Karpas-422 (cell line): Measurements from ENCODE around the gene ANK2. TPM values are rescaled to one million over a fixed set of nuclear protein-coding genes. Genes with fewer than 3 reads are reported as not detected.

Experiments
- DNase-seq: peaks from one replicate; pipeline ENCODE4 v3.0.0-alpha.2; 2015
- H2AFZ ChIP-seq: fragments of 200-600 bp; sonication (generic); 2 replicates; pipeline ENCODE4 v1.6.1; 2014; ENCODE audit warnings: antibody characterized with exemption, low read length, mixed read lengths
- H3K27ac ChIP-seq: fragments of 200-600 bp; sonication (generic); 2 replicates; pipeline ENCODE4 v1.5.1; 2014; ENCODE audit warnings: mild to moderate bottlenecking, low read length, moderate library complexity
- H3K27me3 ChIP-seq: fragments of 200-600 bp; sonication (generic); 2 replicates; pipeline ENCODE4 v1.6.1; 2014; ENCODE audit warnings: low read length, mixed read lengths
- H3K36me3 ChIP-seq: fragments of 200-600 bp; sonication (generic); 2 replicates; pipeline ENCODE4 v1.6.1; 2014; ENCODE audit warnings: low read length, mixed read lengths; ENCODE audit not compliant: insufficient read depth
- H3K4me1 ChIP-seq: fragments of 200-600 bp; sonication (generic); 2 replicates; pipeline ENCODE4 v1.6.1; 2014; ENCODE audit warnings: mild to moderate bottlenecking, low read length, mixed read lengths
- H3K4me2 ChIP-seq: fragments of 200-600 bp; sonication (generic); 2 replicates; pipeline ENCODE4 v1.6.1; 2014; ENCODE audit warnings: low read length, low read depth, mild to moderate bottlenecking; ENCODE audit not compliant: poor library complexity, severe bottlenecking
- H3K4me3 ChIP-seq: fragments of 200-600 bp; sonication (generic); 2 replicates; pipeline ENCODE4 v1.5.1; 2014; ENCODE audit warnings: mild to moderate bottlenecking, antibody characterized with exemption, low read length, mixed read lengths
- H3K79me2 ChIP-seq: fragments of 200-600 bp; sonication (generic); 2 replicates; pipeline ENCODE4 v1.6.1; 2014; ENCODE audit warnings: mild to moderate bottlenecking, low read length, mixed read lengths
- H3K9ac ChIP-seq: fragments of 200-600 bp; sonication (generic); 2 replicates; pipeline ENCODE4 v1.6.0; 2014; ENCODE audit warnings: low read length
- H3K9me2 ChIP-seq: fragments of 200-600 bp; sonication (generic), shearing (Covaris generic); replicated peaks from 2 replicates; pipeline ENCODE4 v1.6.0; 2014; ENCODE audit warnings: mild to moderate bottlenecking, low read length, moderate library complexity; ENCODE audit not compliant: insufficient read depth
- H3K9me3 ChIP-seq: fragments of 300-700, 200-600 bp; sonication (generic); 2 replicates; pipeline ENCODE4 v1.6.1; 2014; ENCODE audit warnings: low read length, mixed read lengths
- H4K20me1 ChIP-seq: fragments of 200-600 bp; sonication (generic); 2 replicates; pipeline ENCODE4 v1.6.1; 2014; ENCODE audit warnings: mild to moderate bottlenecking, antibody characterized with exemption, low read length, low read depth; ENCODE audit not compliant: insufficient read depth
- total RNA-seq: library from RNA; depleted of rRNA; stranded (reverse); fragments of >200 nt; shearing (Covaris generic); gene quantifications from 2 replicates; pipeline ENCODE4 v1.2.3, GENCODE V29; 2014; ENCODE audit warnings: low replicate concordance

The ANK2 gene
- total RNA-seq, 1 experiment from 2014 or later = 3.1 TPM

DNA sequence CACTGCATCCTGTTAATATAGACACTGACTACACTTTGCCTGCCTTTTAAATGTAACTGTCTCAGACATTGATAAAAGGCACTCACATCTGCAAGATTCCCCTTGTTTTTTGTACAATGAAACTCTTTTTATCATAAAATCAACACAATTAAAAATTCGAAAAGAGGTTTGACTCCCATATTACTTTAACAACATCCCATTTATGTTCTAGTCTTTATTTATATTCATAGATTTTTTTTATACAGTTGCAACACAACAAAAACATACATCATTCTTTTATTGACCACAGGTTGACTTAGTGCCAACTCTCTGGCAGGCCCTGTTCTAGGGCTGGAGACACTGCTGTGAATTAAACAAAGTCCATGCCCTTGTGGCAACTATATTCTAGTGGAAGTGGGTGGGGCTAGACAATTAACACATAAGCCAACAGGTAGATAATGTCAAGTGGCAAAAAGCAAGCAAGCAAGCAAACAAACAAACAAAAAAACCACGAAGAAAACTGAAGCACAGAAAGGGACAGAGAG lies 36.8 kb downstream of the ANK2 start:
- Histone ChIP-seq H3K79me2 (no peaks in the 10 kb centered on the region), H3K9me3 (no peaks in the 10 kb centered on the region), H3K9me2 (no peaks in the 10 kb centered on the region), H3K4me2 (no peak overlapping the region), H3K27me3 (no peaks in the 10 kb centered on the region), H3K27ac (no peak overlapping the region), H4K20me1 (no peaks in the 10 kb centered on the region), H3K36me3 (no peaks in the 10 kb centered on the region), H3K4me1 (peaks cover 20% of the 10 kb centered on the region), H3K9ac (no peak overlapping the region), H2AFZ (no peak overlapping the region), H3K4me3 (no peak overlapping the region)
- DNase-seq = no peak

DNA sequence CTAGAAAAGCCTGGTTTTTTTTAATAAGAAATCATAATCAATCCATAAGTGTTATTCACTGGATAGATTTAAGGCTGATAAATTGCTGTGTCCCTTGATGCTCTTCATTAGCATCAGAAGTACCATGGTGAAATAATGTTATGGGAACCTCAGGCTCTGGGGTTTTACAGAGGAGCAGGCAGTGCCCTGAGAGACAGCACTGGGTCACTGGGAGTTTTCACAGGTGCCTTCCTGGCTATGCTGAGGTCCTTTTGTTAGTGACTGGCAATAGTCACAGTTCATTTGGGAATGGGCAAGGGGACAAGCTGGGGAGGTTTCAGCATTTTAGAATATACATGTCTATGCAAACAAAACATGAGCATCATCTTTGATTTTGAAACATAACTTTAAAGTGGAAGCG lies 38.6 kb downstream of the ANK2 start:
- Histone ChIP-seq H3K9ac (no peak overlapping the region), H3K79me2 (no peaks in the 10 kb centered on the region), H3K4me3 (no peak overlapping the region), H3K27ac (no peak overlapping the region), H3K4me1 (peaks cover 14% of the 10 kb centered on the region), H3K9me3 (no peaks in the 10 kb centered on the region), H3K36me3 (no peaks in the 10 kb centered on the region), H4K20me1 (no peaks in the 10 kb centered on the region), H3K4me2 (no peak overlapping the region), H3K9me2 (no peaks in the 10 kb centered on the region), H3K27me3 (no peaks in the 10 kb centered on the region), H2AFZ (no peak overlapping the region)
- DNase-seq = no peak

DNA sequence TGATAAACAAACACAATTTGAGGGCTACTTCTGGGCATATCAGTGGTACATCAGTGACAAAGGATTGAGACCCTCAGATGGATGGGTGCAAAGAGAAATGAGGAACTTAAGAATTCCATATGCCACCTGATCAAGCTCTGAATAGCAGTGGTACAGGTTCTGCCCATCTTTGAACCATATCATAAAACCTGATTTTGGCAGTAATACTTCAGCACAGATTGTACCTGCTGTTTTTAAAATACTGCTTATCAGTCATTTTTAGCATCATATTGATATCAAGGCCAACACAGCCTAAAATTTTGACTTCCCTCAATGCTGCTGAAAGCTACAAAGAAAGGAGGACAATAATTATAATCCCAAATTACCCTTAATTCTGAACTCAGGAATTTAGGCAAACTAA lies 41.5 kb downstream of the ANK2 start:
- H3K4me2 ChIP-seq = no peak overlapping the region
- no peak for DNase-seq
- no peaks in the 10 kb centered on the region for H3K9me3 ChIP-seq
- no peaks in the 10 kb centered on the region for H3K4me1 ChIP-seq
- H3K27ac ChIP-seq = no peak overlapping the region
- no peak overlapping the region for H3K9ac ChIP-seq
- H2AFZ ChIP-seq = no peak overlapping the region
- no peaks in the 10 kb centered on the region for H3K27me3 ChIP-seq
- H3K4me3 ChIP-seq = no peak overlapping the region
- H3K9me2 ChIP-seq = no peaks in the 10 kb centered on the region
- H3K36me3 ChIP-seq = no peaks in the 10 kb centered on the region
- H3K79me2 ChIP-seq = no peaks in the 10 kb centered on the region
- H4K20me1 ChIP-seq = no peaks in the 10 kb centered on the region

DNA sequence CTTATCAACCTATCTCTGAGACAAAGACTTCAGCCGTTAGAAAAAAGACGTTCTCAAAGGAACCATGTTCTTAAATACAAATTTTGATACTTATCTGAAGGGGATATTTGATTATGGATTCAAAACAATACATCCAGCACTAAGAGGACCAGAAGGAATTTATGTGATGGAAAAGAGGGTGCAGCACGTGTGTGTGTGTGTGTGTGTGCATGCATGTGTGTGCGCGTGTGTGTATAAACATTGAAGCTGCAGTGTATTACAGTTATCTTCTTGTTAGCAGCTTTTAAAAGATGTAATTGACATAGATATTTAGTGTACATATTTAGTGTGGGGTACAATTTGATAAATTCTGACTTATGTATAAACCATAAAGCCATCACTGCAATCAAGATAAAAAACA lies 44.9 kb downstream of the ANK2 start:
- Histone ChIP-seq H3K79me2 (no peaks in the 10 kb centered on the region), H3K4me3 (no peak overlapping the region), H3K9me2 (no peaks in the 10 kb centered on the region), H4K20me1 (no peaks in the 10 kb centered on the region), H3K36me3 (no peaks in the 10 kb centered on the region), H2AFZ (no peak overlapping the region), H3K4me2 (no peak overlapping the region), H3K9me3 (no peaks in the 10 kb centered on the region), H3K4me1 (no peaks in the 10 kb centered on the region), H3K27ac (no peak overlapping the region), H3K27me3 (no peaks in the 10 kb centered on the region), H3K9ac (no peak overlapping the region)
- no peak for DNase-seq

DNA sequence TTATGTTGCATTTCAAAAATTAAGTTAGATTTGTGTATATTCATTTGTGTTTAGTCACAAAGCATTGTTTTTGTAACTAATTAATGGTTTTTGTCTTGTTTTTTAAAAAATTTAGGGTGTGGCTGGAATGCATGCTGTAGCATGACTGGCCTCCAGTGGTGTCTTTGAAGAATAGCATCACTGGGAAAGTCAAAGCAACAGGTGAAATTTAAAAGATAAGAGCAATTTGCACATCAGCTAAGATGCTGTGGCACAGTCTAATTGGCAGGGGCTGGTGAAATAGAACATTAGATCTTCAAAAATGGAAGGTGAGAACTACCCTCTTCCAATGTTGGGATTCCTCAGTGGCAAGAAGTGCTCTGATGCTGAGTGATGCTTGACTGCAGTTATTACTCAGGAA lies 45.3 kb downstream of the ANK2 start:
- Histone ChIP-seq H2AFZ (no peak overlapping the region), H3K9me2 (no peaks in the 10 kb centered on the region), H3K79me2 (no peaks in the 10 kb centered on the region), H3K4me2 (no peak overlapping the region), H3K4me3 (no peak overlapping the region), H3K36me3 (no peaks in the 10 kb centered on the region), H4K20me1 (no peaks in the 10 kb centered on the region), H3K9ac (no peak overlapping the region), H3K27ac (no peak overlapping the region), H3K4me1 (no peaks in the 10 kb centered on the region), H3K27me3 (no peaks in the 10 kb centered on the region), H3K9me3 (no peaks in the 10 kb centered on the region)
- DNase-seq = peak; percentile 55

DNA sequence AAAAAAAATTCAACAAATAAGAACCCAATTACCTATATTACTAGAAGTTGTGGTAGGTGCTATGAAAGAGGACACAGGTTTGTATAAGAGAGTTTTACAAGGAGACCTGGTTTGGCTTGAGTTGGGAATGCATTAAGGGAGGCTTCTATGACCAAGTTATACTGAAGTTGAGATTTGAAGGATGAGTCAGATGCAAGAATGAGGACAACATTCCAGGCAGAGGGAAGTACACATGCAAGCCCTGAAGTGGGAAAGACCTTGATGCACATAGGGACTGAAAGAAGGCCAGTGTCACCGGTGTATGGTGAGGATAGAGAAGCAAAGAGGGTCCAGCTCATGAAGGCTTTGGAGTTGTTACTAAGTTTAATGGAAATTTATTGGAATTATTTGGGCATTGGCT lies 52.2 kb downstream of the ANK2 start:
- H3K27ac ChIP-seq = no peak overlapping the region
- no peak overlapping the region for H3K4me3 ChIP-seq
- no peaks in the 10 kb centered on the region for H3K9me2 ChIP-seq
- no peaks in the 10 kb centered on the region for H3K4me1 ChIP-seq
- H3K4me2 ChIP-seq = no peak overlapping the region
- no peaks in the 10 kb centered on the region for H3K27me3 ChIP-seq
- no peaks in the 10 kb centered on the region for H3K79me2 ChIP-seq
- DNase-seq = no peak
- no peak overlapping the region for H2AFZ ChIP-seq
- H4K20me1 ChIP-seq = no peaks in the 10 kb centered on the region
- H3K36me3 ChIP-seq = no peaks in the 10 kb centered on the region
- H3K9ac ChIP-seq = no peak overlapping the region
- H3K9me3 ChIP-seq = no peaks in the 10 kb centered on the region

DNA sequence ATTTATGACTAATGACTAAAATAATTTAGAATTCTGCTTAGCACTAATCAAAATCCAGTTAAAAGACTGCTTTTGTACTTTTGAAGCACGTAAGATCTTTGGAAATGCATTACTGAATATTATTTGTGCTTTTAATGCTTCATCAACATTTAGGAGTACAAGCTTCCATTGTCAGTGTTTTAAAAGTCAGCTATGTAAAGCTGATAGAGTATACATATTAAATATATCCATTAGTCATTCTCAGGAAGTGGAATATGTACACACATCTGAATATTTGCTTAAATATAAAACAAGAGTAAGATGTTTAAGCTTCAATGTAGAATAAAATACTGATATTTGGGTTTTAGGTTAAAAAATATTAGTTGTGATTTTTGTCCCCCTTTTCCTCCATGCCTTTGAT lies 54.1 kb downstream of the ANK2 start:
- no peak overlapping the region for H3K4me2 ChIP-seq
- H4K20me1 ChIP-seq = no peaks in the 10 kb centered on the region
- no peaks in the 10 kb centered on the region for H3K27me3 ChIP-seq
- H3K79me2 ChIP-seq = no peaks in the 10 kb centered on the region
- H3K9ac ChIP-seq = no peak overlapping the region
- H3K27ac ChIP-seq = no peak overlapping the region
- H3K4me1 ChIP-seq = no peaks in the 10 kb centered on the region
- H2AFZ ChIP-seq = no peak overlapping the region
- no peaks in the 10 kb centered on the region for H3K9me3 ChIP-seq
- H3K36me3 ChIP-seq = no peaks in the 10 kb centered on the region
- H3K4me3 ChIP-seq = no peak overlapping the region
- no peak for DNase-seq
- H3K9me2 ChIP-seq = no peaks in the 10 kb centered on the region

DNA sequence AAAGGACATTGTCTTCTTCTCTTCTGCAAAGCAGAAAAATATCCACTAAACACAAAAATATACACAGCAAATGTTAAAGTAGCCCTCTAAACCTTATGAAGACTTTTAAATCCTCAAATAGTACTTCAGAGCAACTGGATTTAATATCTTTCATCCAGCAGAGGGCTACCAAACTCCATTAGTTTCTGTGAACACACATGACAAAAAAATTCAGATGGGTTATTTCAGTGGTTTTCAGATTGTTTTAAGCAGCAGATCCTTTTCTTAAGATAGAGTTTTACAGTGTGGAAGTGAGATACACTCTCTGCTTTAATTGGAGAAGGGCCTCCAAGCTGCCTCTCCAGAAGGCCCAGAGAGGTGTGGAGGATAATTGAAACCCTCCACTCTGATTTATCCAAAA lies 56.7 kb downstream of the ANK2 start:
- H3K79me2 ChIP-seq = no peaks in the 10 kb centered on the region
- no peaks in the 10 kb centered on the region for H3K9me3 ChIP-seq
- no peak overlapping the region for H2AFZ ChIP-seq
- H3K27me3 ChIP-seq = no peaks in the 10 kb centered on the region
- peak; percentile 62 for DNase-seq
- H3K9ac ChIP-seq = no peak overlapping the region
- no peak overlapping the region for H3K27ac ChIP-seq
- H4K20me1 ChIP-seq = no peaks in the 10 kb centered on the region
- no peak overlapping the region for H3K4me2 ChIP-seq
- H3K4me3 ChIP-seq = no peak overlapping the region
- no peaks in the 10 kb centered on the region for H3K36me3 ChIP-seq
- no peaks in the 10 kb centered on the region for H3K9me2 ChIP-seq
- no peaks in the 10 kb centered on the region for H3K4me1 ChIP-seq
